Measurements from ENCODE around the gene DNAJC1.

DNA sequence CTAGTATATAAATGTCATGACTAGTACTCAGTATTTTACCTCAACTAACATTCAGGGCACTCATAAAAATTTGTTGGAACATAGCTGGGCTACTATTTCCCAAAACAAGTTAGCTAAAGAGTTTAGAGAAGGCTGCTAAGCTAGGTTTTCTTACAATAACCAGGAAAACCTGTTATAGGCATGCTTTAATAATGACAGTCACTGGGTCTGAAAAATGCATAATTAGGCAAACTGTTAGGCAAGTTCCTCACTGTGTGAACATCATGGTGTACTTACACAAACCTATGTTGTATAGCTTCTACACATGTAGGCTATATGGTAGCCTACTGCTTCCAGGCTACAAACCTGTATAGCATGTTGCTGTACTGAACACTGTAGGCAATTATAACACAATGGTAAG lies 79.0 kb downstream of the DNAJC1 start:
- TF ChIP-seq, protein P1, sequence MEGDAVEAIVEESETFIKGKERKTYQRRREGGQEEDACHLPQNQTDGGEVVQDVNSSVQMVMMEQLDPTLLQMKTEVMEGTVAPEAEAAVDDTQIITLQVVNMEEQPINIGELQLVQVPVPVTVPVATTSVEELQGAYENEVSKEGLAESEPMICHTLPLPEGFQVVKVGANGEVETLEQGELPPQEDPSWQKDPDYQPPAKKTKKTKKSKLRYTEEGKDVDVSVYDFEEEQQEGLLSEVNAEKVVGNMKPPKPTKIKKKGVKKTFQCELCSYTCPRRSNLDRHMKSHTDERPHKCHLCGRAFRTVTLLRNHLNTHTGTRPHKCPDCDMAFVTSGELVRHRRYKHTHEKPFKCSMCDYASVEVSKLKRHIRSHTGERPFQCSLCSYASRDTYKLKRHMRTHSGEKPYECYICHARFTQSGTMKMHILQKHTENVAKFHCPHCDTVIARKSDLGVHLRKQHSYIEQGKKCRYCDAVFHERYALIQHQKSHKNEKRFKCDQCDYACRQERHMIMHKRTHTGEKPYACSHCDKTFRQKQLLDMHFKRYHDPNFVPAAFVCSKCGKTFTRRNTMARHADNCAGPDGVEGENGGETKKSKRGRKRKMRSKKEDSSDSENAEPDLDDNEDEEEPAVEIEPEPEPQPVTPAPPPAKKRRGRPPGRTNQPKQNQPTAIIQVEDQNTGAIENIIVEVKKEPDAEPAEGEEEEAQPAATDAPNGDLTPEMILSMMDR (IDR thresholded peaks at IDR 0.05) = no peak
- TF ChIP-seq POLR2A (IDR thresholded peaks at IDR 0.05) = no peak
